NCI-H748 (cell line): ENCODE data around the gene TM7SF2.
A peak's percentile ranks its signal among the peaks of the same experiment; 100 is the strongest.

Experiments
- DNase-seq: peaks from one replicate; lab custom pipeline; 2025; ENCODE audit not compliant: unreplicated experiment; lab: John Stamatoyannopoulos, UW

The TM7SF2 gene

GRCh38 chr11:65111744-65112545 lies at the start of gene TM7SF2:
Gene TM7SF2 (plus strand): TSS chr11:65111872. CDS start chr11:65112016, 144 bp downstream.
- peak; percentile 98 for DNase-seq

GRCh38 chr11:65063532-65063931 lies 48.1 kb upstream of the TM7SF2 start:
- DNase-seq, result no peak

DNA sequence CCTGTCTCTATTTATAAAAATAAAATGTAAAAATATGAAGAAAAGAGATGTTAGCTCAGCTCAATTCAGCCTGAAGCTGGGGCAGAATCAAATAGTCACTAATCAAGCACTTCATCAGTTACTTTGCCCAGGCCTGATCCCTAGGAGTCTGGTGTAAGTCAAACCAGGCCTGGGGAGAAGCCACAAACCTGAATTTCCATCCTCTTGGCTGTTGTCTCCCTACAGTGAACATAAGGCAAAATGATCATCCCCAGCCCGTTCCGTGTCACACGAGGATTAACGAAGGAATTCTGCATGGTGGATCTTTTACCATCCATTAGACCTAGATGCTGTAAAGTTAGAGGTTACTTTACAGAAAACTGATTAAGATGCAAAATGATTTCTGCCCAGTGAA lies 46.8 kb upstream of the TM7SF2 start:
- no peak for DNase-seq

DNA sequence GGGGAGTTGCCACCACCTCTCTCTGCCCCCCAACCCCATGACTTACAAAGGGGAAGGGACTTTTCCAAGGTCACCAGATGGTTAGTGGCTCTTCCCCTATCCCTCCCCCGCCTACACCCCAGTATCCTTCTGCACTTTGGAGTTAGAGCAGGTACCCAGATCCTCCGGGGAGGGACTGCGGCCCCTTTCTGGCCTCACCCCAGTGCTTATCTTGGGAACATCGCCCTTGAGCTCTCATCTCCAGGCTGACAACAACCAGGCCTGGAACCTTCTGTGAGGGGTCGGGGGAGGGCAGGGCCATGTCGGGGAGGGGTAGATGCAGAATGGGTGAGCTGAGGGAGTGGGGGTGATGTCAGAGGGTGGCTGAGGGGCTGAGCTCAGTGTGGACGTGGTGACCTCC lies 45.8 kb upstream of the TM7SF2 start:
- no peak for DNase-seq

- DNase-seq, result no peak
Observed at GRCh38 chr11:65066315-65066714, 45.4 kb upstream of the TM7SF2 start.

- DNase-seq, result no peak
Observed at GRCh38 chr11:65066805-65067291, 44.8 kb upstream of the TM7SF2 start.

DNA sequence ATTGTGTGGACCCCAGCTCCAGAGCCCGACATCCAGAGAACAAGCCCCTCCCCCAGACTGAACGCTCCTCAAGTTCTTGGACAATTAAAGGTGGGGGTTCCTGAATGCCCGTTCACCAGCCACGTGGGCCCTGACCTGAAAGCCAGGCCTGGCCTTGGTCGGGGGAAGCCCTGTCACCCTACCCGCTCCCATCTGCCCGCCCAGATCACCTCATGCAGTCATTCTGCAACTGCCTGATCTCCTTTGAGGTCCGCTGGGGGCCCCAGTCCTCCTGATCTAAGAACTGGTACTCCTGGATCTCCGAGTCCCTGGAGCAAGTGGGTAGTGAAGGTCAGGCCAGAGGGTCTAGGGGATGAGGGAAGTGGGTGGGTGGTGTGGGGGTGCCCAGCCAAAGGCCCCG lies 44.2 kb upstream of the TM7SF2 start:
- DNase-seq, result no peak

DNA sequence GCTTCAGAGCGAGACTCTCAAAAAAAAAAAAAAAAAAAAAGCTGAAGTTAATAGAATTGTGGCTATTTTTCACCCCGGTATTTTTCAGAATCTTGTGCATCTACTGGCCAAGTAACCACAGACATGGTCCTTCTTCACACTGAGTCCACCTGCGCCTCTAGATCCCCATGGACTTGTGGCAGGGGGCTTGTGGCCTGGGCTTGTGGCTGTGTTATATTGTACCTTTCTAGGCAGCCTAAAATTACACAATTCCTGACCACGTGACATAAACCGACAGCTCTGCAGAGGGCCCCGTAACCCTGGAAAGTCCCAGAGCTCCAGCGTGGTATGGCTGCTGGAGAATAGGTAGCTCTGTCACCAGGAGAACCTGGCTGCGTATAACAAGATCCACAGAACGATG lies 42.5 kb upstream of the TM7SF2 start:
- no peak for DNase-seq

GRCh38 chr11:65071907-65072630 lies 39.6 kb upstream of the TM7SF2 start:
- no peak for DNase-seq

DNA sequence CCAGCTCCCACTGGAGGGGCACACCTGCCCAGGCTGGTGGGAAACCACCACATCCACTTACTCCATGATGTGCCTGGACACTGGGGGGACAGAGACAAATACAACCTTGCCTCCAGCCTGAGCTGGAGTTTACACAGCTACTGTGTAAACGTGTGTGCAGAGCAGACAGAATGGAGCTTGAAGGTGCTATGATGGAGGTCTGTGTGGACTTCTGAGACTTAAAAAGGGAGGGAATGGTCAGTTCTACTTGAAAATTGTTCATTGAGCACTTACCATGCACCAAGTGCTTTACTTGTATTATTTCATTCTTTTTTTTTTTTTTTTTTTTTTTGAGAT lies 39.1 kb upstream of the TM7SF2 start:
- no peak for DNase-seq

- DNase-seq, result no peak
Observed at GRCh38 chr11:65077451-65077850, 34.2 kb upstream of the TM7SF2 start.

DNA sequence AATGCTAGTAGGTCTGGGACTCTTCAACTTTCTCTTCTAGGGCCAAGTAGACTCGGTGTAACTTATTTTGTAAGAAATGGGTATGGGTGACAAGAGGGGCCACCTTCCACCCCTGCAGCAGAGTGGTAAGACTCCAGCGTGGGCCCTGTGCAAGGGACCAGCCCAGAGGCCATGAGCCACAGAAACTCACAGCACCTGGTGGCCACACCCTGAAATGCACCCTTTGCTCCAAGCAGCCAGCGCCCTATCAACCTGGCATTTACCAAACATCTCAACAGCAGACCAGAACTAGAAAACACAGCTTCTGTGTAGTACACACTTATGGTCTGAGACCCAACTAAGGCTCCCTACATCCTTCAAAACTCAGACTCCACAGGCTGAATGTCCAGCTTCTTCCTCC lies 33.5 kb upstream of the TM7SF2 start:
- peak; percentile 36 for DNase-seq

DNA sequence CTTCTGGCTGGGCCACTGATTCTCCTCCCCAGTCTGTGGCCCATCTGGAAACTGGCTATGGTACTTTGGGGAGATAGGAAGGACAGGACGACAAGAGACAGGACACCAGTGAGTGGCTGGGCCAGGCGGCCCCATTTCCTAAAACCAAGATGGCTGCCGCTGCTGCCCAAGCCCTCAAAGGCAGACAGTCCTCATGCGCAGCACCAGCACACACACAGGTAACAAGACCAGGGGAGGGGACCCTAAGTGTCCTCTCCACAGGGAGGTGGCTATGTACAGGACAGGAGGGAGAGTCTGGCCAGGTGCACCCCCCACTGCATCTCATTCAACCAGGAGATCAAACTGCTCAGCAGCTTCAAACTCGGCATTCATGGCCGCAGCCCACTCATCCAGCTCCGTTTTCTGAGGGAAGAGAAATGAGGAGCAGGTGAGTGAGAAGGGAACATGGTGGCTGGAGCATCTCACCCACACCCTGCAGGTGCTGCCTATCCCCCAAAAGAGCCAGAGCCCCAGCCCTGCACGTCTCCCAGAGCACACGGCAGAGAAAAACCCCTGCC lies 32.8 kb upstream of the TM7SF2 start:
- no peak for DNase-seq

DNA sequence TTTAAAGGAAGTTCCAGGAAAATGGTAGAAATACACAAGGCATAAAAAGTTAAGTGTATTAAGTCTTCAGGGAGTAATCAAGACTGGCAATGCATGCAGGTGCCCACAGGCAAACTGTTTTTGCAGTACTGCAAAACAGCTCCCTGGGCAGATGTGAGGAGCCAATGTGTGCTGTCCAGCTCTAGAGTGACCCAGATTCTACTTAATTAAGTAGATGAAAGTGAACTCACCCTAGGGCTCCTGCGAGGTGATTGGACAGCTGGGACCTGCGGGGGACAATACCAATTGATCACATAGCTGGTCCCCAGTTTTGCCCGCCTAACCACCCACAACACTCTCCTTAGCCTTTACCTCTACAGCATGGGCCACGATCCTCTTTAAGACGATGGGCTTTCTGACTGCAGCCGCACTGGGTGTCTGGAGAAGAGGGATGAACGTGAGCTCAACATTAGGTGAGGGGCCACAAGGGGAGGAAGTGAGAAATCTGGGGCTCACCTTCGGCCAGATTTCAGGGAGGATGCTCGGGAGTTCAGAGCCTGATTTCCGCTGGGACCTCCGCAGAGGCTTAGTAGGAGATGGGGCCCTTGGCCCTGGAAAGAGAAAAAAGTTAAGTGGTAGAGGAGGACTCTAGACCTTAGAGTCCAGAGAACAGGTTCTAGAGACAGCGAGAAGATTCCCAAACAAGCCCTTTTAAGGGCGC lies 28.4 kb upstream of the TM7SF2 start:
- DNase-seq, result no peak

DNA sequence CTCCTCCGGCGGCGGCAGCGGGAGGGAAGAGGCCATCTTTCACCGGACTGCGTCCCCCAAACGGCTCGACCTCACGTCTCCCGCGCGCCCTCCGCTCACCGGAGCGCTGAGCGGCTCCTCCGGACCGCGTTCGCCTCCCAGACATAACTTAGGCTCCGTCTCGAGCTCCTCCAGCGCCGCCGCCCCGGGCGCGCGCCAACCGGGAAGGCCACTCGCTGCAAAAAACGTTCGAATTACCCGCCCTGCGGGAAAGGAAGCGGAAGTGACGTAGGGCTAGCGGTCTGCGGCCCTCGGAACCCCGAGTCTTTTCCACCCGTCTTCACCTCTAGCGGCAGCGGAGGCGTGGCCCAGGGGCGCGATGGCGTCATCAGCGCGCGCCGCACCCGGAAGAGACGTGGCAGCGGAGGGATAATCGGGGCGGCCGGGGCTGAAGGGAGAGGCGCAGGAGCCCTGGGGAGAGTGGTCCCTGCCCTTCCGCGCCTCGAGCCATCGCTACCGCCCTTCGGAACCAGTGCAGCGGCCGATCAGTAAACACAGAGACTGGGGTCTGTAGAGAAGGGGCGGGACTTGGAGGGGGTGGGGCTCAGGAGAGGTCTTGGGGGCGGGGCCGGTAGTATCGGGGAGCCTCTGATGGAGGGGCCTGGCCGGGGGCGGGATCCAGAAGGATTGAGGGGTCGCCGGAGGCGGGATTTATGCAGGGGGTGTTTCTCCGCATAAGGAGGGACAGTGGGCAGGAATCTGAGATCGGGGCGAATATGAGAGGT lies 27.7 kb upstream of the TM7SF2 start, which contains the start of the genes CDCA5 and ZFPL1:
Gene CDCA5, minus strand, starts transcription at position 207 of the 764 bp plus-strand sequence. Its CDS starts 62 bp downstream, at position 145.
Gene ZFPL1, plus strand, starts transcription at position 389 of the 764 bp plus-strand sequence. CDS start 477 bp downstream, outside the sequence.
- peak; percentile 96 for DNase-seq

GRCh38 chr11:65084598-65085375 lies 26.9 kb upstream of the TM7SF2 start:
- DNase-seq, result no peak

- no peak for DNase-seq
Observed at GRCh38 chr11:65085446-65085845, 26.2 kb upstream of the TM7SF2 start.

- DNase-seq, result no peak
Observed at GRCh38 chr11:65086809-65087208, 24.9 kb upstream of the TM7SF2 start.

DNA sequence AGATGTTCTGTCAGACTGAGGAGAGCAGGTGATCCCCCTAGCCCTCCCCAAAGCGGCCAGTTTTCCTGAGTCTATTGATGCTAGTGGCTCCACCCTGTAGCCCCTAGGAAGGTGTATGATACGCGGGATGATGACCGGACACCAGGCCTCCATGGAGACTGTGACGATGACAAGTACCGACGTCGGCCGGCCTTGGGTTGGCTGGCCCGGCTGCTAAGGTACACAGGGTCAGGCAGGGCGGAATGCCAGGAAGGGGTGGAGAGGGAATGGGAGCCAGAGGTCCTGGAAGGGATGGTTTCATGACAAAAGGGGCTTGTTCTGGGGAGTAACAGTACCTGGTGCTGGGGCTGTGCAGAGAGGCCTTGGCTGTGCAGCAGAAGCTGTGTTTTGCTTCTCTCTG lies 24.5 kb upstream of the TM7SF2 start:
- no peak for DNase-seq

DNA sequence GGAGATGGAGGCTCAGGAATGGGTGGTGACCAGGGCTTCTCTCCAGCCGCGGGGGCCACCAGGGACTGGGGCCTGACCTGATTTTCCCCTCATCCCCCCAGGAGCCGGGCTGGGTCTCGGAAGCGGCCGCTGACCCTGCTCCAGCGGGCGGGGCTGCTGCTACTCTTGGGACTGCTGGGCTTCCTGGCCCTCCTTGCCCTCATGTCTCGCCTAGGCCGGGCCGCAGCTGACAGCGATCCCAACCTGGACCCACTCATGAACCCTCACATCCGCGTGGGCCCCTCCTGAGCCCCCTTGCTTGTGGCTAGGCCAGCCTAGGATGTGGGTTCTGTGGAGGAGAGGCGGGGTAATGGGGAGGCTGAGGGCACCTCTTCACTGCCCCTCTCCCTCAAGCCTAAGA lies 23.8 kb upstream of the TM7SF2 start:
- no peak for DNase-seq
